Measurements from ENCODE around the gene CCDC51.

GRCh38 chr3:48435223-48435595 lies 4.7 kb downstream of the CCDC51 start:
- TF ChIP-seq CTCF (IDR thresholded peaks at IDR 0.05) (no peak), EP300 (IDR thresholded peaks at IDR 0.05) (no peak), POLR2A (IDR thresholded peaks at IDR 0.05) (no peak)

Measured in suprapubic skin (tissue), 3 donors.